Osteoblast (primary cell): ENCODE data around the gene FBXO4. TPM values are rescaled to one million over a fixed set of nuclear protein-coding genes. Genes with fewer than 3 reads are reported as not detected.

Experiments
- DNase-seq: peaks from one replicate; pipeline ENCODE4 v3.0.0; 2011; ENCODE audit warnings: low spot score, mixed read lengths; ENCODE audit not compliant: insufficient read length; ENCODE audit errors: missing footprints
- H2AFZ ChIP-seq: 2 replicates; pipeline ENCODE4 v1.6.0; 2011; ENCODE audit warnings: mild to moderate bottlenecking, low read length
- H3K27ac ChIP-seq: 2 replicates; pipeline ENCODE4 v1.5.1; 2011; ENCODE audit warnings: mild to moderate bottlenecking, low read depth, low read length, moderate library complexity
- H3K27me3 ChIP-seq: 2 replicates; pipeline ENCODE4 v1.6.0; 2012; ENCODE audit warnings: mild to moderate bottlenecking, control low read depth, inconsistent platforms, low read length, moderate library complexity; ENCODE audit not compliant: insufficient read depth
- H3K36me3 ChIP-seq: 2 replicates; pipeline ENCODE4 v1.5.1; 2011; ENCODE audit warnings: mild to moderate bottlenecking, low read length, control low read depth, moderate library complexity; ENCODE audit not compliant: insufficient read depth
- H3K4me1 ChIP-seq: 2 replicates; pipeline ENCODE4 v1.5.1; 2011; ENCODE audit warnings: mild to moderate bottlenecking, low read length, control low read depth, moderate library complexity; ENCODE audit not compliant: insufficient read depth
- H3K4me2 ChIP-seq: 2 replicates; pipeline ENCODE4 v1.6.0; 2011; ENCODE audit warnings: mild to moderate bottlenecking, low read length; ENCODE audit not compliant: insufficient read depth
- H3K4me3 ChIP-seq: fragments of 200-600 bp; sonication (generic); 3 replicates; pipeline ENCODE4 v1.5.1; 2012; ENCODE audit warnings: mild to moderate bottlenecking, low read length, inconsistent platforms; ENCODE audit not compliant: insufficient read depth
- H3K79me2 ChIP-seq: 2 replicates; pipeline ENCODE4 v1.6.0; 2012; ENCODE audit warnings: mild to moderate bottlenecking, low read length, control low read depth, inconsistent platforms; ENCODE audit not compliant: insufficient read depth
- H3K9me3 ChIP-seq: 2 replicates; pipeline ENCODE4 v1.5.1; 2011; ENCODE audit warnings: low read depth, low read length, control low read depth
- H4K20me1 ChIP-seq: 2 replicates; pipeline ENCODE4 v1.6.0; 2012; ENCODE audit warnings: mild to moderate bottlenecking, low read length, control low read depth; ENCODE audit not compliant: insufficient read depth
- total RNA-seq: library from RNA; depleted of rRNA; stranded (reverse); fragments of >200 nt; gene quantifications from 2 replicates; pipeline ENCODE4 v1.2.3, GENCODE V29; 2012
- TF ChIP-seq, protein P1 (sequence below): IDR thresholded peaks from 2 replicates; pipeline ENCODE4 v1.5.1; 2011; ENCODE audit warnings: mild to moderate bottlenecking, low read depth, low read length, moderate library complexity; ENCODE audit errors: extremely low read depth

Gene FBXO4
- total RNA-seq, 1 donor: 14.5 TPM

GRCh38 chr5:41967401-41967800, 42.3 kb downstream of the FBXO4 start:
- no peak overlapping the region for H3K27ac ChIP-seq
- H3K79me2 ChIP-seq: no peaks in the 10 kb centered on the region
- no peak overlapping the region for H2AFZ ChIP-seq
- H3K4me2 ChIP-seq: no peak overlapping the region
- H3K27me3 ChIP-seq: no peaks in the 10 kb centered on the region
- no peaks in the 10 kb centered on the region for H4K20me1 ChIP-seq
- H3K36me3 ChIP-seq: no peaks in the 10 kb centered on the region
- no peaks in the 10 kb centered on the region for H3K4me1 ChIP-seq
- no peak overlapping the region for H3K4me3 ChIP-seq
- no peak for DNase-seq
- no peaks in the 10 kb centered on the region for H3K9me3 ChIP-seq
- TF ChIP-seq, protein P1, sequence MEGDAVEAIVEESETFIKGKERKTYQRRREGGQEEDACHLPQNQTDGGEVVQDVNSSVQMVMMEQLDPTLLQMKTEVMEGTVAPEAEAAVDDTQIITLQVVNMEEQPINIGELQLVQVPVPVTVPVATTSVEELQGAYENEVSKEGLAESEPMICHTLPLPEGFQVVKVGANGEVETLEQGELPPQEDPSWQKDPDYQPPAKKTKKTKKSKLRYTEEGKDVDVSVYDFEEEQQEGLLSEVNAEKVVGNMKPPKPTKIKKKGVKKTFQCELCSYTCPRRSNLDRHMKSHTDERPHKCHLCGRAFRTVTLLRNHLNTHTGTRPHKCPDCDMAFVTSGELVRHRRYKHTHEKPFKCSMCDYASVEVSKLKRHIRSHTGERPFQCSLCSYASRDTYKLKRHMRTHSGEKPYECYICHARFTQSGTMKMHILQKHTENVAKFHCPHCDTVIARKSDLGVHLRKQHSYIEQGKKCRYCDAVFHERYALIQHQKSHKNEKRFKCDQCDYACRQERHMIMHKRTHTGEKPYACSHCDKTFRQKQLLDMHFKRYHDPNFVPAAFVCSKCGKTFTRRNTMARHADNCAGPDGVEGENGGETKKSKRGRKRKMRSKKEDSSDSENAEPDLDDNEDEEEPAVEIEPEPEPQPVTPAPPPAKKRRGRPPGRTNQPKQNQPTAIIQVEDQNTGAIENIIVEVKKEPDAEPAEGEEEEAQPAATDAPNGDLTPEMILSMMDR: no peak

GRCh38 chr5:41968153-41968723, 43.2 kb downstream of the FBXO4 start:
- Histone ChIP-seq H3K4me1 (no peaks in the 10 kb centered on the region), H3K4me2 (no peak overlapping the region), H3K4me3 (no peak overlapping the region), H3K27ac (no peak overlapping the region), H3K36me3 (no peaks in the 10 kb centered on the region), H2AFZ (no peak overlapping the region), H4K20me1 (no peaks in the 10 kb centered on the region), H3K79me2 (no peaks in the 10 kb centered on the region), H3K9me3 (no peaks in the 10 kb centered on the region), H3K27me3 (no peaks in the 10 kb centered on the region)
- no peak for DNase-seq
- TF ChIP-seq, protein P1: no peak

DNA sequence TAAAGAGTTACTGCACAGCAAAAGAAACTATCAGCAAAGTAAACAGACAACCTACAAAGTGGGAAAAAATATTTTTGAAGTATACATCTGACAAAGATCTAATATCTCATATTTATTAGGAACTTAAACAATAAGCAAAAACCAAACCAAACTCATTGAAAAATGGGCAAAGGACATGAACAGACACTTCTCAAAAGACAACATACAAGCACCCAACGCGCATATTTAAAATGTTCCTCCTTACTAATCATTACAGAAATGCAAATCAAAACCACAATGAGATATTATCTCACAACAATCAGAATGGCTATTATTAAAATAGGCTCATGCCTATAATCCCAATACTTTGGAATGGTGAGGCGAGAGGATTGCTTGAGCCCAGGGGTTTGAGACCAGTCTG, 48.0 kb downstream of the FBXO4 start:
- Histone ChIP-seq H3K4me2 (no peak overlapping the region), H3K27ac (no peak overlapping the region), H3K79me2 (no peaks in the 10 kb centered on the region), H2AFZ (no peak overlapping the region), H4K20me1 (no peaks in the 10 kb centered on the region), H3K4me3 (no peak overlapping the region), H3K27me3 (no peaks in the 10 kb centered on the region), H3K36me3 (no peaks in the 10 kb centered on the region), H3K9me3 (no peaks in the 10 kb centered on the region), H3K4me1 (no peaks in the 10 kb centered on the region)
- TF ChIP-seq, protein P1: no peak
- DNase-seq: no peak

DNA sequence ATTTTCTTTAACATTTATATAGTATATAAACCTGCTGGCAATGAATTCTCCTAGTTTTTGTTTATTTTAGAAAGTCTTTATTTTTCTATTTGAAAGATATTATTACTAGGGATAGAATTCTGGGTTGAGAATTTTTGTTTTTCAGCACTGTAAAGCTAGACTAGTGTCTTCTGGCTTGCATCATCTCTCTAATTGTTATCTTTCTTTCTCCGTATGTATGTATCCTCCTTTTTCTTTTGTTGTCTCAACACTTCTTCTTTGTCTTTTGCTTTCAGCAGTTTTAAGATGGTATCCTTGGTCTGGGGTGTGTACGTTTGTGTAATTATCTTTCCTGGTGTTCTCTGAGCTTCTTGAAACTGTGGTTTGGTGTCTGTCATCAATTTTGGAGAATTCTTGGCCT, 48.8 kb downstream of the FBXO4 start:
- H4K20me1 ChIP-seq: no peaks in the 10 kb centered on the region
- H3K79me2 ChIP-seq: no peaks in the 10 kb centered on the region
- H3K27me3 ChIP-seq: no peaks in the 10 kb centered on the region
- H2AFZ ChIP-seq: no peak overlapping the region
- H3K4me1 ChIP-seq: no peaks in the 10 kb centered on the region
- no peaks in the 10 kb centered on the region for H3K36me3 ChIP-seq
- no peaks in the 10 kb centered on the region for H3K9me3 ChIP-seq
- H3K4me3 ChIP-seq: no peak overlapping the region
- H3K4me2 ChIP-seq: no peak overlapping the region
- no peak for DNase-seq
- no peak overlapping the region for H3K27ac ChIP-seq
- TF ChIP-seq, protein P1: no peak
